MM.1S (cell line): ENCODE data around the gene NPHS1.

Experiments
- CTCF ChIP-seq: fragments of 300-600 bp; sonication (generic); IDR thresholded peaks from 2 replicates; pipeline ENCODE4 v1.5.1; 2016; ENCODE audit warnings: antibody characterized with exemption, low read length, mixed read lengths
- EZH2phosphoT487 ChIP-seq: fragments of 300-600 bp; sonication (generic); IDR thresholded peaks from 2 replicates; pipeline ENCODE4 v1.6.1; 2018; ENCODE audit warnings: antibody characterized with exemption, low read length

GRCh38 chr19:35793381-35794165, 58.7 kb downstream of the NPHS1 start:
- TF ChIP-seq CTCF = no peak
- TF ChIP-seq EZH2phosphoT487 = no peak
